PC-3 (cell line): ENCODE results near the gene TTC29. TPM values are rescaled to one million over a fixed set of nuclear protein-coding genes. Genes with fewer than 3 reads are reported as not detected.

Experiments
- ATAC-seq: fragments of 200-7000 bp; cut with Tn5 transposase; 2 replicates; pipeline ENCODE4 v1.9.1; 2020; ENCODE audit warnings: mild to moderate bottlenecking, moderate library complexity
- BruUV-seq: library from RNA; stranded (reverse); fragments of 400-500 nt; replicated peaks from 2 replicates; lab custom pipeline; 2021; lab: Mats Ljungman, UMichigan
- CTCF ChIA-PET: fragments of 300-600 bp; sonication (Branson Sonifier 250); formaldehyde crosslinking; loops from one replicate; lab custom pipeline; 2022; ENCODE audit warnings: antibody characterized with exemption; lab: Charles Lee
- POLR2A ChIA-PET: fragments of 300-600 bp; sonication (Branson Sonifier 250); formaldehyde crosslinking; loops from one replicate; lab custom pipeline; 2022; ENCODE audit warnings: antibody characterized with exemption; ENCODE audit not compliant: unreplicated experiment; lab: Charles Lee
- DNase-seq: peaks from one replicate; pipeline ENCODE4 v3.0.0-alpha.2; 2015
- H2AFZ ChIP-seq: fragments of 300-600 bp; sonication (generic); 2 replicates; pipeline ENCODE4 v1.6.0; 2016; ENCODE audit warnings: antibody characterized with exemption, low read length
- H3F3A ChIP-seq: fragments of 300-600 bp; sonication (generic); one replicate; pipeline ENCODE4 v1.6.0; 2017; ENCODE audit warnings: antibody characterized with exemption, low read length, control low read depth, mild to moderate bottlenecking; ENCODE audit not compliant: unreplicated experiment
- H3K27ac ChIP-seq: fragments of 300-600 bp; sonication (generic); 2 replicates; pipeline ENCODE4 v1.5.1; 2016; ENCODE audit warnings: mild to moderate bottlenecking, low read length
- H3K27me3 ChIP-seq: fragments of 300-600 bp; sonication (generic); 2 replicates; pipeline ENCODE4 v1.6.1; 2016; ENCODE audit warnings: low read length, mixed read lengths
- H3K36me3 ChIP-seq: fragments of 300-600 bp; sonication (generic); 2 replicates; pipeline ENCODE4 v1.6.1; 2016; ENCODE audit warnings: low read depth, mixed run types, low read length, mixed read lengths
- H3K4me1 ChIP-seq: fragments of 300-600 bp; sonication (generic); 2 replicates; pipeline ENCODE4 v1.5.1; 2016; ENCODE audit warnings: low read length; ENCODE audit not compliant: insufficient read depth
- H3K4me2 ChIP-seq: fragments of 300-600 bp; sonication (generic); 2 replicates; pipeline ENCODE4 v1.6.0; 2016; ENCODE audit warnings: low read length
- H3K4me3 ChIP-seq: fragments of 300-600 bp; sonication (generic); 2 replicates; pipeline ENCODE4 v1.5.1; 2016; ENCODE audit warnings: mild to moderate bottlenecking, low read length, mixed read lengths
- H3K79me2 ChIP-seq: fragments of 300-600 bp; sonication (generic); 2 replicates; pipeline ENCODE4 v1.6.1; 2017; ENCODE audit warnings: low read length, mixed read lengths
- H3K9ac ChIP-seq: fragments of 300-600 bp; sonication (generic); 2 replicates; pipeline ENCODE4 v1.6.0; 2016; ENCODE audit warnings: mild to moderate bottlenecking, low read length
- H3K9me2 ChIP-seq: fragments of 300-600 bp; sonication (generic); replicated peaks from 2 replicates; pipeline ENCODE4 v1.6.1; 2016; ENCODE audit warnings: mixed run types, low read length, mixed read lengths
- H3K9me3 ChIP-seq: fragments of 300-600 bp; sonication (generic); 2 replicates; pipeline ENCODE4 v1.6.1; 2016; ENCODE audit warnings: low read length, mixed read lengths
- H4K20me1 ChIP-seq: fragments of 300-600 bp; sonication (generic); 2 replicates; pipeline ENCODE4 v1.6.1; 2016; ENCODE audit warnings: low read length, mixed read lengths
- EZH2 ChIP-seq: fragments of 300-600 bp; sonication (generic); IDR thresholded peaks from one replicate; pipeline ENCODE4 v1.6.1; 2017; ENCODE audit warnings: antibody characterized with exemption, mild to moderate bottlenecking, low read length; ENCODE audit not compliant: unreplicated experiment
- intact Hi-C: fragments of 100-400 bp; cut with micrococcal nuclease; formaldehyde crosslinking; loops from 2 replicates; pipeline ENCODE4 v1.9.0; 2023
- total RNA-seq: library from RNA; depleted of rRNA; stranded (reverse); fragments of >200 nt; gene quantifications from 2 replicates; pipeline ENCODE4 v1.2.3, GENCODE V29; 2014

Gene TTC29
- total RNA-seq, 1 experiment from 2014 or later = not detected

- H2AFZ ChIP-seq = no peak overlapping the region
- ChIA-PET CTCF (no interaction called here), POLR2A (no interaction called here)
- H3K9me2 ChIP-seq = no peaks in the 10 kb centered on the region
- no peaks in the 10 kb centered on the region for H4K20me1 ChIP-seq
- H3K79me2 ChIP-seq = no peaks in the 10 kb centered on the region
- no peak overlapping the region for H3K4me3 ChIP-seq
- no peaks in the 10 kb centered on the region for H3K9me3 ChIP-seq
- peaks cover 29% of the 10 kb centered on the region for H3K27me3 ChIP-seq
- no peaks in the 10 kb centered on the region for H3K4me1 ChIP-seq
- H3F3A ChIP-seq = no peaks in the 10 kb centered on the region
- ATAC-seq (no peak), DNase-seq (no peak)
- intact Hi-C loops = no loop called here
- no peak overlapping the region for H3K27ac ChIP-seq
- H3K9ac ChIP-seq = no peak overlapping the region
- TF ChIP-seq EZH2 = no peak
- no TSS peak for BruUV-seq
- H3K4me2 ChIP-seq = no peak overlapping the region
- H3K36me3 ChIP-seq = no peaks in the 10 kb centered on the region
Measured at GRCh38 chr4:146661367-146661766, 284.3 kb downstream of the TTC29 start.
